Sigmoid colon (tissue), 7 donors: ENCODE data around the gene SPAG16. TPM values are rescaled to one million over a fixed set of nuclear protein-coding genes. Genes with fewer than 3 reads are reported as not detected.

Experiments used
- DNase-seq: peaks from one replicate; pipeline ENCODE4 v3.0.0-alpha.2; 2019
- H3K27ac ChIP-seq, 4 donors: fragments of 200-600 bp; sonication (generic); one replicate each; pipeline ENCODE4 v1.5.1; 2016 to 2019; ENCODE audit warnings: mild to moderate bottlenecking in 1 of 4
- H3K27me3 ChIP-seq, 3 donors: fragments of 200-600 bp; sonication (generic); one replicate each; pipeline ENCODE4 v1.5.1; 2019; ENCODE audit warnings: mild to moderate bottlenecking in 1 of 3
- H3K36me3 ChIP-seq, 4 donors: fragments of 200-600 bp; sonication (generic); one replicate each; pipeline ENCODE4 v1.5.1; 2016 to 2019
- H3K4me1 ChIP-seq, 4 donors: fragments of 200-600 bp; sonication (generic); one replicate each; pipeline ENCODE4 v1.5.1; 2017 to 2019
- H3K4me3 ChIP-seq, 4 donors: fragments of 200-600 bp; sonication (generic); one replicate each; pipeline ENCODE4 v1.5.1; 2017 to 2019; ENCODE audit warnings: mild to moderate bottlenecking in 2 of 4, moderate library complexity in 1 of 4
- H3K9me3 ChIP-seq, 4 donors: fragments of 200-600 bp in 3 of 4; sonication (generic) in 3 of 4; one replicate each; pipeline versions ENCODE4 v1.5.1 to v1.6.1; 2013 to 2019
- CTCF ChIP-seq, 4 experiments: fragments of 450-650 bp in 3 of 4; fragments of 200-600 bp in 1 of 4; IDR thresholded peaks; one replicate each; pipeline ENCODE4 v1.5.1; 2016 to 2019; ENCODE audit warnings: antibody characterized with exemption in 4 of 4, mild to moderate bottlenecking in 3 of 4, moderate library complexity in 2 of 4
- EP300 ChIP-seq, 4 donors: sonication (generic); formaldehyde crosslinking; IDR thresholded peaks; one replicate each; pipeline ENCODE4 v1.6.1; 2017; ENCODE audit warnings: antibody characterized with exemption in 4 of 4
- POLR2A ChIP-seq, 2 donors: fragments of 450-650 bp; IDR thresholded peaks; one replicate each; pipeline ENCODE4 v1.6.1; 2016; ENCODE audit warnings: antibody characterized with exemption in 2 of 2, mild to moderate bottlenecking in 2 of 2, moderate library complexity in 2 of 2
- POLR2AphosphoS5 ChIP-seq, 4 donors: sonication (generic); formaldehyde crosslinking; IDR thresholded peaks; one replicate each; pipeline ENCODE4 v1.6.1; 2017; ENCODE audit warnings: antibody characterized with exemption in 4 of 4
- WGBS, 2 donors: extraction: QIAGEN DNeasy Blood & Tissue Kit; methylation state at CpG; one replicate each; pipeline ENCODE4 v1.1.7; 2013; 5-methylcytosine and 5-hydroxymethylcytosine counted together
- intact Hi-C: fragments of 100-400 bp; cut with DNase I; formaldehyde crosslinking; loops from one replicate; pipeline ENCODE4 v1.15.1; 2023
- polyA plus RNA-seq, 3 donors: library from polyadenylated mRNA; stranded (reverse); fragments of 200-250 nt; gene quantifications; one replicate each; pipeline ENCODE4 v1.2.3, GENCODE V29; 2013
- total RNA-seq, 4 donors: library from RNA; depleted of rRNA; stranded (reverse); fragments of >200 nt; gene quantifications; one replicate each; pipeline ENCODE4 v1.1.0, GENCODE V29; 2016
- donor health status: healthy with polysubstance abuse.
- donor health status: Bipolar disorder and iron deficiency.
- donor health status: healthy.

Gene SPAG16
- total and polyA plus RNA-seq, 7 donors: 13.1 to 70.3 (median 36.0) TPM

GRCh38 chr2:213816583-213816982 is 532.3 kb downstream of the SPAG16 start:
- intact Hi-C loops: no loop called here
- Histone ChIP-seq H3K27me3 (no peaks in the 10 kb centered on the region), H3K9me3 (no peaks in the 10 kb centered on the region), H3K4me1 (no peaks in the 10 kb centered on the region), H3K36me3 (no peaks in the 10 kb centered on the region), H3K27ac (no peak overlapping the region), H3K4me3 (no peak overlapping the region)
- no peak for TF ChIP-seq POLR2A (IDR thresholded peaks at IDR 0.05)
- no peak for TF ChIP-seq CTCF (IDR thresholded peaks at IDR 0.05)
- no peak for TF ChIP-seq POLR2AphosphoS5 (IDR thresholded peaks at IDR 0.05)
- DNase-seq: no peak

DNA sequence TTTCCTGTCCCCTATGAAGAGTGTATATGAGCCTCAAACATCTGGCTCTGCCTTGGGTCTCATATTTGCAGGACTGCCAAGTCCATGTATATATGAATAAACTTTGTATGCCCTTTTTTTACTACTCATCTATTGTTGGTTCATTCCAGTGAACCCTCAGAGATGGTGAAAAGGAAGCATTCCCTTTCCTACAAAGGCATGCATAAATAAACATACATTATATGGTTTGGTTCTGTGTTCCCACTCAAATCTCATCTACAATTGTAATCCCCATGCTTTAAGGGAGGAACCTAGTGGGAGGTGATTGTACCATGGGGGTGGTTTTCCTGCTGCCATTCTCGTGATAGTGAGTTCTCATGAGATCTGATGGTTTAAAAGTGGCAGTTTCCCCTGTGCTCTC is 534.2 kb downstream of the SPAG16 start:
- Histone ChIP-seq H3K4me1 (no peaks in the 10 kb centered on the region), H3K27me3 (no peaks in the 10 kb centered on the region), H3K4me3 (no peak overlapping the region), H3K9me3 (no peaks in the 10 kb centered on the region), H3K36me3 (no peaks in the 10 kb centered on the region), H3K27ac (no peak overlapping the region)
- TF ChIP-seq EP300 (IDR thresholded peaks at IDR 0.05) (no peak), POLR2AphosphoS5 (IDR thresholded peaks at IDR 0.05) (no peak), CTCF (IDR thresholded peaks at IDR 0.05) (no peak), POLR2A (IDR thresholded peaks at IDR 0.05) (no peak)
- 25 to 44% methylated on average over 1 of the region's 1 CpG for WGBS, 2 donors
- no peak for DNase-seq
- intact Hi-C loops: no loop called here

- Histone ChIP-seq H3K4me3 (no peak overlapping the region), H3K27ac (peak overlapping the region in 1 of 4 donors; percentile 21), H3K4me1 (peaks cover 0 to 11% (median 9%) of the 10 kb centered on the region in 4 donors), H3K36me3 (no peaks in the 10 kb centered on the region), H3K27me3 (no peaks in the 10 kb centered on the region), H3K9me3 (peaks cover 0 to under 1% (median 0%) of the 10 kb centered on the region in 4 donors)
- intact Hi-C loops: no loop called here
- DNase-seq: no peak
- TF ChIP-seq EP300 (IDR thresholded peaks at IDR 0.05): no peak
- no peak for TF ChIP-seq CTCF (IDR thresholded peaks at IDR 0.05)
- TF ChIP-seq POLR2AphosphoS5 (IDR thresholded peaks at IDR 0.05): no peak
- no peak for TF ChIP-seq POLR2A (IDR thresholded peaks at IDR 0.05)
Measured at GRCh38 chr2:213834331-213834730, 550.1 kb downstream of the SPAG16 start.

DNA sequence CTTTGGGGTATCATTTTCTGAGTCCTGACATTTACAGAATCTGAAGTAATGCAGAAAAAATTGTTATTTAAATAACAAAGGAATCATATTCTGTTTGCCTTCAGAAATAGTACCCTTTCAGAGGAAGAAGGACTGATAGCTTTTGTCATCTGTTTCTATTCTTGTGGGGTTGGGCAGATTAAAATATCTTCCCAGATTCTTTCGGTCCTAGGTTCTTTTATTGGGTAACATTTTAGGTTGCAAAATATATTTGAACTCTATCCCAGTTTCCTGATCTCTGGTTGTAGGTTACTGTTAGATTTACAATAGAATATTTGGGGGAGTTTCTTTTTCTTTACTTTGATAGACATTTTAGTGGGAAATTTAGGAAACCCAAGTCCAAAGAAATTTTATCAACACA is 550.5 kb downstream of the SPAG16 start:
- Histone ChIP-seq H3K27ac (peak overlapping the region in 1 of 4 donors; percentile 21), H3K27me3 (no peaks in the 10 kb centered on the region), H3K4me1 (peaks cover 0 to 11% (median 9%) of the 10 kb centered on the region in 4 donors), H3K36me3 (no peaks in the 10 kb centered on the region), H3K9me3 (no peaks in the 10 kb centered on the region), H3K4me3 (no peak overlapping the region)
- 72 to 83% methylated on average over 1 of the region's 1 CpG for WGBS, 2 donors
- intact Hi-C loops: no loop called here
- TF ChIP-seq EP300 (IDR thresholded peaks at IDR 0.05) (no peak), CTCF (IDR thresholded peaks at IDR 0.05) (no peak), POLR2AphosphoS5 (IDR thresholded peaks at IDR 0.05) (no peak), POLR2A (IDR thresholded peaks at IDR 0.05) (no peak)
- DNase-seq: no peak

DNA sequence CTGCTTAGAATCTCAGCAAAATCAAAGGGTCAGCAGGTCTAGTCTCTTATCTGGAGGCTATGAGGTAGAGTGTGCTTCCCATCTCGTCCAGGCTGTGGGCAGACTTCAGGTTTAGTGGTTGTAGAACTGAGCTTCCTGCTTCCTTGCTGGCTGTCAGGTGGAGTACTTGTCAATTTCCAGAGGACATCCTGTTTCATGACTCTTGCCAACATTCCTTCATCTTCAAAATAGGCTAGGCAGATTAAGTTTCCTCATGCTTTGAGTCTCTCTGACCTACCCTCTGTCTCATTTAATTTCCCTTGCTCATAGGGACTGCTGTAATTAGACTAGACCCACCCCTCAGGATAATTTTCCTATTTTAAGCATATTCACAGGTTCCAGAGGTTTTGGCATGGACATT is 562.6 kb downstream of the SPAG16 start:
- Histone ChIP-seq H3K4me3 (no peak overlapping the region), H3K4me1 (no peaks in the 10 kb centered on the region), H3K36me3 (no peaks in the 10 kb centered on the region), H3K27me3 (no peaks in the 10 kb centered on the region), H3K9me3 (no peaks in the 10 kb centered on the region), H3K27ac (no peak overlapping the region)
- TF ChIP-seq POLR2A (IDR thresholded peaks at IDR 0.05) (no peak), CTCF (IDR thresholded peaks at IDR 0.05) (no peak), EP300 (IDR thresholded peaks at IDR 0.05) (no peak), POLR2AphosphoS5 (IDR thresholded peaks at IDR 0.05) (no peak)
- 5 to 17% methylated on average over 1 of the region's 1 CpG for WGBS, 2 donors
- intact Hi-C loops: no loop called here
- no peak for DNase-seq
